HCT116 (cell line): ENCODE data around the gene IL10. TPM values are rescaled to one million over a fixed set of nuclear protein-coding genes. Genes with fewer than 3 reads are reported as not detected.

ENCODE experiments used
- ATAC-seq: fragments of 200-7000 bp; cut with Tn5 transposase; 2 replicates; pipeline ENCODE4 v1.9.1; 2020; ENCODE audit warnings: mild to moderate bottlenecking, moderate library complexity
- BruUV-seq: library from RNA; stranded (reverse); fragments of 400-500 nt; replicated peaks from 2 replicates; lab custom pipeline; 2021; lab: Mats Ljungman, UMichigan
- CTCF ChIA-PET: fragments of 300-600 bp; sonication (Branson Sonifier 250); formaldehyde crosslinking; loops from one replicate; lab custom pipeline; 2021; ENCODE audit warnings: antibody characterized with exemption; lab: Charles Lee
- POLR2A ChIA-PET: fragments of 300-600, 350-600 bp; sonication (Branson Sonifier 250); formaldehyde crosslinking; loops from one replicate; lab custom pipeline; 2021; ENCODE audit warnings: antibody characterized with exemption; lab: Charles Lee
- RAD21 ChIA-PET, 2 experiments: fragments of 300-600 bp; sonication (Branson Sonifier 250); formaldehyde crosslinking; loops; one replicate each; lab custom pipeline; 2023; ENCODE audit warnings: low total read pairs in 2 of 2; ENCODE audit not compliant: uncharacterized antibody in 2 of 2, unreplicated experiment in 2 of 2, low non-redundant PET in 1 of 2; lab: Charles Lee
- DNase-seq: peaks from one replicate; pipeline ENCODE4 v3.0.0-alpha.2; 2010; ENCODE audit warnings: low read depth, low spot score
- H2AFZ ChIP-seq: fragments of 200-600 bp; shearing (Covaris generic), sonication (generic); 2 replicates; pipeline ENCODE4 v1.6.1; 2017; ENCODE audit warnings: low read depth, mixed run types, mixed read lengths, antibody characterized with exemption, low read length; ENCODE audit not compliant: poor library complexity, severe bottlenecking
- H3K27ac ChIP-seq: 2 replicates; pipeline ENCODE4 v1.5.1; 2012; ENCODE audit warnings: low read depth, low read length
- H3K27me3 ChIP-seq: fragments of 200-600 bp; sonication (generic); 2 replicates; pipeline ENCODE4 v1.6.1; 2016; ENCODE audit warnings: mixed run types, low read length, mixed read lengths; ENCODE audit not compliant: insufficient read depth
- H3K36me3 ChIP-seq, 2 experiments: fragments of 200-500 bp in 1 of 2; fragments of 200-600 bp in 1 of 2; sonication (Bioruptor generic) in 1 of 2; sonication (generic) in 1 of 2; 2 replicates each; pipeline versions ENCODE4 v1.5.1 to v1.6.1; 2014 to 2016; ENCODE audit warnings: low read length in 2 of 2, inconsistent platforms in 1 of 2, mixed read lengths in 1 of 2, mixed run types in 1 of 2; ENCODE audit not compliant: insufficient read depth in 2 of 2, control insufficient read depth in 1 of 2
- H3K4me1 ChIP-seq, 2 experiments: fragments of 200-600 bp in 1 of 2; sonication (generic) in 1 of 2; 2 replicates each; pipeline versions ENCODE4 v1.5.1 to v1.6.1; 2012 to 2017; ENCODE audit warnings: low read length in 2 of 2, inconsistent platforms in 1 of 2, mild to moderate bottlenecking in 1 of 2, mixed read lengths in 1 of 2, mixed run types in 1 of 2, moderate library complexity in 1 of 2; ENCODE audit not compliant: insufficient read depth in 2 of 2, control insufficient read depth in 1 of 2
- H3K4me2 ChIP-seq: fragments of 200-600 bp; sonication (generic); 2 replicates; pipeline ENCODE4 v1.6.1; 2017; ENCODE audit warnings: mixed run types, low read length, mixed read lengths
- H3K4me3 ChIP-seq, 2 experiments: fragments of 200-600 bp in 1 of 2; sonication (generic) in 1 of 2; replicated peaks in 1 of 2; 2 replicates each; pipeline ENCODE4 v1.5.1; 2011 to 2016; ENCODE audit warnings: low read length in 2 of 2, control low read depth in 1 of 2, low read depth in 1 of 2, mild to moderate bottlenecking in 1 of 2, mixed read lengths in 1 of 2, mixed run types in 1 of 2
- H3K79me2 ChIP-seq: fragments of 200-600 bp; sonication (generic); 2 replicates; pipeline ENCODE4 v1.6.1; 2017; ENCODE audit warnings: mild to moderate bottlenecking, mixed run types, low read length, moderate library complexity, mixed read lengths; ENCODE audit not compliant: insufficient read depth
- H3K9ac ChIP-seq: fragments of 200-600 bp; sonication (generic); 2 replicates; pipeline ENCODE4 v1.6.1; 2016; ENCODE audit warnings: low read length, mixed read lengths
- H3K9me2 ChIP-seq: fragments of 200-600 bp; sonication (generic), shearing (Covaris generic); 2 replicates; pipeline ENCODE4 v1.6.1; 2017; ENCODE audit warnings: mixed run types, mild to moderate bottlenecking, moderate library complexity; ENCODE audit not compliant: insufficient read depth
- H3K9me3 ChIP-seq, 2 experiments: fragments of 200-500 bp in 1 of 2; fragments of 200-600 bp in 1 of 2; sonication (Bioruptor generic) in 1 of 2; sonication (generic) in 1 of 2; 2 replicates each; pipeline ENCODE4 v1.6.1; 2014 to 2017; ENCODE audit warnings: low read length in 2 of 2, mixed read lengths in 2 of 2, inconsistent platforms in 1 of 2, low read depth in 1 of 2, mild to moderate bottlenecking in 1 of 2, mixed run types in 1 of 2, moderate library complexity in 1 of 2; ENCODE audit not compliant: control insufficient read depth in 1 of 2, insufficient read depth in 1 of 2
- H4K20me1 ChIP-seq: fragments of 200-600 bp; sonication (generic), shearing (Covaris generic); 2 replicates; pipeline ENCODE4 v1.6.1; 2017; ENCODE audit warnings: mixed run types, mild to moderate bottlenecking, moderate library complexity; ENCODE audit not compliant: insufficient read depth
- ATF3 ChIP-seq: IDR thresholded peaks from 2 replicates; pipeline ENCODE4 v1.6.1; 2012
- CBX3 ChIP-seq: IDR thresholded peaks from 2 replicates; pipeline ENCODE4 v1.6.1; 2012; ENCODE audit warnings: low read depth
- CEBPB ChIP-seq: IDR thresholded peaks from 2 replicates; pipeline ENCODE4 v1.6.1; 2012; ENCODE audit warnings: low read depth
- CTCF ChIP-seq, 3 experiments: fragments of 200-600 bp in 1 of 3; sonication (generic) in 1 of 3; IDR thresholded peaks in 2 of 3; conservative IDR thresholded peaks in 1 of 3; 2 replicates each; pipeline ENCODE4 v1.5.1; 2012 to 2017; ENCODE audit warnings: low read depth in 2 of 3, low read length in 2 of 3, antibody characterized with exemption in 1 of 3, borderline replicate concordance in 1 of 3, control low read depth in 1 of 3, mild to moderate bottlenecking in 1 of 3, mixed read lengths in 1 of 3, mixed run types in 1 of 3, moderate library complexity in 1 of 3; ENCODE audit not compliant: insufficient read depth in 1 of 3
- EGR1 ChIP-seq: IDR thresholded peaks from 2 replicates; pipeline ENCODE4 v1.6.1; 2012; ENCODE audit warnings: low read depth
- EZH2 ChIP-seq: fragments of 200-600 bp; sonication (generic); IDR thresholded peaks from 2 replicates; pipeline ENCODE4 v1.6.1; 2017; ENCODE audit warnings: antibody characterized with exemption, mixed run types
- JUND ChIP-seq: IDR thresholded peaks from 2 replicates; pipeline ENCODE4 v1.6.1; 2012
- MAX ChIP-seq: IDR thresholded peaks from 2 replicates; pipeline ENCODE4 v1.6.1; 2012
- RAD21 ChIP-seq: IDR thresholded peaks from 2 replicates; pipeline ENCODE4 v1.6.1; 2012; ENCODE audit warnings: low read depth, mild to moderate bottlenecking
- SIN3A ChIP-seq: IDR thresholded peaks from 2 replicates; pipeline ENCODE4 v1.6.1; 2012; ENCODE audit warnings: low read depth
- SRF ChIP-seq: IDR thresholded peaks from 2 replicates; pipeline ENCODE4 v1.6.1; 2012; ENCODE audit warnings: low read depth
- TCF7L2 ChIP-seq: IDR thresholded peaks from 2 replicates; pipeline ENCODE4 v1.7.0; 2011; ENCODE audit warnings: borderline replicate concordance, inconsistent platforms; ENCODE audit not compliant: insufficient read depth, insufficient read length; ENCODE audit errors: extremely low read depth
- YY1 ChIP-seq: IDR thresholded peaks from 2 replicates; pipeline ENCODE4 v1.6.1; 2011; ENCODE audit warnings: low read length, low read depth, moderate library complexity, mild to moderate bottlenecking; ENCODE audit not compliant: insufficient replicate concordance; ENCODE audit errors: extremely low read depth
- ZBTB33 ChIP-seq: IDR thresholded peaks from 2 replicates; pipeline ENCODE4 v1.6.1; 2011; ENCODE audit warnings: mild to moderate bottlenecking, low read length, moderate library complexity; ENCODE audit not compliant: insufficient replicate concordance; ENCODE audit errors: extremely low read depth
- ZFX ChIP-seq: fragments of 450-650 bp; IDR thresholded peaks from 2 replicates; pipeline ENCODE4 v1.6.1; 2017
- ZNF274 ChIP-seq: fragments of 200-500 bp; sonication (Bioruptor generic); IDR thresholded peaks from 2 replicates; pipeline ENCODE4 v1.6.1; 2014; ENCODE audit warnings: mild to moderate bottlenecking, low read depth, low read length, inconsistent platforms
- intact Hi-C: fragments of 100-400 bp; cut with micrococcal nuclease; formaldehyde crosslinking; loops from 2 replicates; pipeline ENCODE4 v1.10.0; 2022
- total RNA-seq: library from RNA; stranded (reverse); gene quantifications from one replicate; pipeline ENCODE4 v1.2.1, GENCODE V29; 2021; ENCODE audit not compliant: unreplicated experiment

IL10 gene
- total RNA-seq, 1 experiment from 2014 or later: not detected

- ChIA-PET CTCF (no interaction called here), RAD21 (no interaction called here), POLR2A (no interaction called here)
- no TSS peak for BruUV-seq
- no peaks in the 10 kb centered on the region for H3K36me3 ChIP-seq
- peaks cover 0 to 5% of the 10 kb centered on the region in 2 experiments; a peak in 2 of 4 replicates for H3K4me1 ChIP-seq
- TF ChIP-seq ZNF274 (no peak), EZH2 (no peak), TCF7L2 (no peak), YY1 (no peak), RAD21 (no peak), SIN3A (no peak), ZBTB33 (no peak), ZFX (no peak), SRF (no peak), ATF3 (no peak), EGR1 (no peak), MAX (no peak), CTCF (IDR thresholded peaks at IDR 0.05 in 2 of 3, conservative IDR thresholded peaks at IDR 0.05 in 1 of 3; ENCODE audit: borderline replicate concordance in 1 of 3, insufficient read depth in 1 of 3, low read depth in 2 of 3, low read length in 2 of 3) (no peak), JUND (no peak), CEBPB (no peak), CBX3 (no peak)
- TF ChIP-seq, all 23 proteins: peak for 0
- intact Hi-C loops: no loop called here
- H3K9me2 ChIP-seq: no peaks in the 10 kb centered on the region
- H4K20me1 ChIP-seq: no peaks in the 10 kb centered on the region
- H3K9ac ChIP-seq: no peak overlapping the region
- no peak overlapping the region for H3K4me2 ChIP-seq
- no peak overlapping the region for H3K4me3 ChIP-seq
- peaks cover 12% of the 10 kb centered on the region; the same call in 1 of the 2 replicates for H3K27me3 ChIP-seq
- no peak for DNase-seq
- H3K79me2 ChIP-seq: no peaks in the 10 kb centered on the region
- no peak for ATAC-seq
- H3K9me3 ChIP-seq: no peaks in the 10 kb centered on the region
- H3K27ac ChIP-seq: no peak overlapping the region
- no peak overlapping the region for H2AFZ ChIP-seq
Observed at GRCh38 chr1:206769304-206769731, 3.0 kb downstream of the IL10 start.
